NB4 (cell line): ENCODE data around the gene ICAM3.
A peak's percentile ranks its signal among the peaks of the same experiment; 100 is the strongest.

Source experiments
- DNase-seq: peaks from one replicate; pipeline ENCODE4 v3.0.0; 2010; ENCODE audit warnings: low read depth
- H3K4me3 ChIP-seq: one replicate; pipeline ENCODE4 v1.5.1; 2011; ENCODE audit warnings: mild to moderate bottlenecking, low read depth, low read length, moderate library complexity
- CTCF ChIP-seq: IDR thresholded peaks from one replicate; pipeline ENCODE4 v1.5.1; 2012; ENCODE audit warnings: low read depth, low read length
- MAX ChIP-seq: IDR thresholded peaks from 2 replicates; pipeline ENCODE4 v1.6.1; 2011; ENCODE audit warnings: low read depth, low read length
- MYC ChIP-seq: IDR thresholded peaks from 2 replicates; pipeline ENCODE4 v1.6.1; 2011; ENCODE audit warnings: low read depth, low read length
- POLR2A ChIP-seq: IDR thresholded peaks from 2 replicates; pipeline ENCODE4 v1.6.1; 2011; ENCODE audit warnings: mild to moderate bottlenecking; ENCODE audit not compliant: insufficient read length; ENCODE audit errors: extremely low read depth

Gene ICAM3

GRCh38 chr19:10285393-10285792 lies 54.0 kb downstream of the ICAM3 start:
- peak; percentile 71 for DNase-seq
- no peak for TF ChIP-seq MAX
- TF ChIP-seq CTCF = peak; percentile 19
- no peak for TF ChIP-seq MYC
- no peak for TF ChIP-seq POLR2A
- H3K4me3 ChIP-seq = no peak overlapping the region

GRCh38 chr19:10284960-10285278 lies 54.5 kb downstream of the ICAM3 start:
- H3K4me3 ChIP-seq = no peak overlapping the region
- TF ChIP-seq CTCF (no peak), MYC (no peak), MAX (no peak), POLR2A (no peak)
- no peak for DNase-seq

GRCh38 chr19:10284065-10284959 lies 55.1 kb downstream of the ICAM3 start:
- no peak for TF ChIP-seq CTCF
- no peak for TF ChIP-seq MAX
- no peak for TF ChIP-seq POLR2A
- peak; percentile 40 for DNase-seq
- H3K4me3 ChIP-seq = no peak overlapping the region
